ENCODE results near the gene MIEF1. TPM values are rescaled to one million over a fixed set of nuclear protein-coding genes. Genes with fewer than 3 reads are reported as not detected.
A peak's percentile ranks its signal among the peaks of the same experiment; 100 is the strongest.

Gene MIEF1
- total and polyA plus RNA-seq, 11 donors: 6.5 to 25.2 (median 18.7) TPM

DNA sequence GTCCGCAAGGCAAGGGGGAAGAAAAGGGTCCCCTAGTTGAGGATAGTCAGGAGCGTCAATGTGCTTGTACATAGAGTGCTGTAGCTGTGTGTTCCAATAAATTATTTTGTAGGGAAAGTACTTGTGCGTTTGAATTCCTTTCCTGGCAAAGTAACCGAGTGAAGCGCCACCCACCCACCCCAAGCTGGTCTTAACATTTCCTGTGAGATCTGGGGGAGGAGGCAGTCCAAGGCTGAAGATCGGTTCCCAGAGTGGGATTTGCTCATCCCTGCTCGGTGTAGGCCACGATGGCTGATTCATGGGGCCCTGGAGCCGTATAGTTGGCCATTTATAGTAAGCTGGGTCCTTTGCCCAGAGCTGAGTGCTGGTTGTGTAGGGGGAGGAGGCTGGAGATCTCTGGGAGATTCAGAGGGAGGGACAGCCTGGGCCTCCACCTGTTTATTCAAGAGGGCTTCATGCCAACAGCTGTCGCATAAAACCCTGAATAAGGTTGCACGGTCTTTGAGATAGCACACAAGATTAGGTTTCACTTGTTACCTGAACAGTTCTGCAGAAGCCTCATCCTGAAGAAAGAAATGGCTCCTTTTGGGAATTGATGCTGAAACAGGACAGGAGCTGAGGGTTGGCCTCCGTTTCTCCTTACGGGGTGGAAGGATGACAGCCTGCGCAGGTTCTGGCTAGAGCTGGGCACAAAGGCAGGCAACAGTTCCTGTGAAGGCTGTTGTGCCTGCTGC lies 20.6 kb downstream of the MIEF1 start:
- WGBS, 4 donors: 3 to 13% (median 11%) methylated on average over 12 to 14 of the region's 14 CpGs
- H3K27me3 ChIP-seq: no peaks in the 10 kb centered on the region
- H3K27ac ChIP-seq: peak overlapping the region in 11 of 12 donors; percentile 12 to 100 (median 99)
- TF ChIP-seq POLR2A (IDR thresholded peaks at IDR 0.05): no peak
- TF ChIP-seq, protein P1, sequence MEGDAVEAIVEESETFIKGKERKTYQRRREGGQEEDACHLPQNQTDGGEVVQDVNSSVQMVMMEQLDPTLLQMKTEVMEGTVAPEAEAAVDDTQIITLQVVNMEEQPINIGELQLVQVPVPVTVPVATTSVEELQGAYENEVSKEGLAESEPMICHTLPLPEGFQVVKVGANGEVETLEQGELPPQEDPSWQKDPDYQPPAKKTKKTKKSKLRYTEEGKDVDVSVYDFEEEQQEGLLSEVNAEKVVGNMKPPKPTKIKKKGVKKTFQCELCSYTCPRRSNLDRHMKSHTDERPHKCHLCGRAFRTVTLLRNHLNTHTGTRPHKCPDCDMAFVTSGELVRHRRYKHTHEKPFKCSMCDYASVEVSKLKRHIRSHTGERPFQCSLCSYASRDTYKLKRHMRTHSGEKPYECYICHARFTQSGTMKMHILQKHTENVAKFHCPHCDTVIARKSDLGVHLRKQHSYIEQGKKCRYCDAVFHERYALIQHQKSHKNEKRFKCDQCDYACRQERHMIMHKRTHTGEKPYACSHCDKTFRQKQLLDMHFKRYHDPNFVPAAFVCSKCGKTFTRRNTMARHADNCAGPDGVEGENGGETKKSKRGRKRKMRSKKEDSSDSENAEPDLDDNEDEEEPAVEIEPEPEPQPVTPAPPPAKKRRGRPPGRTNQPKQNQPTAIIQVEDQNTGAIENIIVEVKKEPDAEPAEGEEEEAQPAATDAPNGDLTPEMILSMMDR (IDR thresholded peaks at IDR 0.05): no peak
- H3K4me1 ChIP-seq: peaks cover 0 to 80% (median 62%) of the 10 kb centered on the region in 12 donors
- peak in 3 of 4 donors; percentile 3 to 11 (median 6) for ATAC-seq
- intact Hi-C loops (cut with DNase I): loop anchor here in 9 of 10 donors (5.0 to 10.0 kb wide), 12 partner anchors 60 to 815 kb away; partner anchors contain the start of genes RPL3 (in 4 of the 9), SYNGR1 (in 4 of the 9), CBX7 (in 1 of the 9) and GTPBP1 (in 1 of the 9)
- peak overlapping the region; percentile 71 to 100 (median 96) for H3K4me3 ChIP-seq
- peaks cover 9 to 53% (median 40%) of the 10 kb centered on the region in 9 donors for H3K36me3 ChIP-seq
- DNase-seq: peak in 3 of 5 donors; percentile 35 to 54 (median 46)
- H3K9me3 ChIP-seq: no peaks in the 10 kb centered on the region

DNA sequence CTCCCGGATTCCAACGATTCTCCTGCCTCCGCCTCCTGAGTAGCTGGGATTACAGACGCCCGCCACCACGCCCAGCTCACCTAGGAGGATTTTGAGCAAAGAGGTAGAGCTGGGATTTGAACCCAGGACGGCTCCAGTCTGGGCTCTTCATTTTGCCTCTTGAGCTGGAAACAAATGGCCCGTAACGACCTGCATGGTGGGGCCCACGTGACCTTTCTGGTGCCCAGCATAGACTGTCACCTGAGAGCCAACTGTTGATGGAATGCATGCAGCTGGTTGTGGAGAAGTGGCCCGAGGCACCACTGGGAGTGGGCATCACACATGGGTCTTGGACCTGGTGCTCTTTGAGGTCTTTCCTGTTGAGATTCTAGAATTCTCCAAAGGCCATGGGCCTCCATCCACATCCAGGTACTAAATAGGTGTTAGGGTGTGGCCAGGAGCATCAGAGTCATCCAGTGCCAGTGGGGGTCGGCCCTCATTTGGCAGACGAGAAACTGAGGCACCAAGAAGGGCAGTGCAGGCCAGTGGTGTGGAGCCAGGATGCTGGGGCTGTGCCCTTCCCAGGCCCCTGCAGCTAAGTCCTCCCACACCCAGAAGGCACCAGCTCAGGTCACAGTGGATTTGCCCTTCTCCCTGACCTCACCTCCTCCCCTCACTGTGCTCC lies 22.1 kb downstream of the MIEF1 start:
- intact Hi-C loops (cut with DNase I): loop anchor here in 9 of 10 donors (5.0 to 10.0 kb wide), 12 partner anchors 62 to 817 kb away; partner anchors contain the start of genes RPL3 (in 4 of the 9), SYNGR1 (in 4 of the 9), CBX7 (in 1 of the 9) and GTPBP1 (in 1 of the 9)
- Histone ChIP-seq H3K27me3 (no peaks in the 10 kb centered on the region), H3K36me3 (peaks cover 9 to 63% (median 43%) of the 10 kb centered on the region in 9 donors), H3K9me3 (no peaks in the 10 kb centered on the region), H3K4me3 (peak overlapping the region in 7 of 12 donors; percentile 1 to 100 (median 97)), H3K4me1 (peaks cover 5 to 82% (median 66%) of the 10 kb centered on the region in 12 donors), H3K27ac (peak overlapping the region in 8 of 12 donors; percentile 3 to 100 (median 78))
- no peak for ATAC-seq
- DNase-seq: no peak
- TF ChIP-seq, protein P1 (IDR thresholded peaks at IDR 0.05): no peak
- TF ChIP-seq POLR2A (IDR thresholded peaks at IDR 0.05): no peak
- WGBS, 4 donors: 66 to 74% (median 70%) methylated on average over 11 to 13 of the region's 13 CpGs

DNA sequence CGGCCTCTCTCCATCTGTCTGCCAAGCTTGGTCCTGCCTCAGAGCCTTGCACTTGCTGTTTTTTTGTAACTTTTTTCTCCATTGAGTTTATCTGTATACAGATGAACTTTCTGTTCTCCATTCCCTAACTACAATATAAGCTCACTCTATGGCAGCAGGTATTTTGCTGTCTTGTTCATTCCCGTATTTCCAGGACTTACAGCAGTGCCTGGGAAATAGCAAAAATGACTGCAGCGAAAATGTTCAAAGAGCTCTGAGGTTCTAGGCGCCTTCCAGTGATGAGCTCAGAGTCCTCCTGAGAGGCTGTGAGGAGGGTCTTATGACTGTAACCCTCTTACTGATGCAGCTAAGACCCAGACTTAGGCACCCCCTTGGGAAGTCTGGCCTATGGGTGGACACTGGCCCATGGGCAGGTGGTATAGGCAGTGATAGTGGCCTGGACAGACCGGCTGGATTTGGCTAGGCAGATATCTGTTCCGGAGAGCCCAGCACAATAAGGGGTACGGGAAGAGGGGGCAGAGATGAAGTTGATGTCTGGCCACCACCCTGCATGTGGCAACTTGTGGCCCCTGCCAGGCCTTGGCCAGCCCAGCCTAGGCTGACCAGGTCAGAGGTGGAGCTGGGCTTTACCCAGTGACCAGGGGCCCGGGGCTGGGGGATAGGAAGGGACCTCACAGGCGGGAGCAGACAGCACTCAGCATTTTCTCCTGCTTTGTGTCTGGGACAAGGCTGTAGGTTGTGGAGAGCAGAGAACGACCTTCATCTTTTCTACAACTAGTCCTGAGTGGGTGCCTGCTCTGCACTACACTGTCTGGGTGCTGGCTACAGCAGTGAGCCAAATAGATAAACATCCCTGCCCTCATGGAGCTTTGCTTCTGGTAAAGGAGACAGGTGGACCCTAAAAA lies 22.9 kb downstream of the MIEF1 start:
- no peak overlapping the region for H3K4me3 ChIP-seq
- no peaks in the 10 kb centered on the region for H3K9me3 ChIP-seq
- H3K36me3 ChIP-seq: peaks cover 9 to 70% (median 51%) of the 10 kb centered on the region in 9 donors
- no peak for ATAC-seq
- intact Hi-C loops (cut with DNase I): loop anchor here (5.0 to 10.0 kb wide), 15 partner anchors 33 to 818 kb away; partner anchors contain the start of genes RPL3 (in 6 of the 10), SYNGR1 (in 5 of the 10), CBX7 (in 1 of the 10) and GTPBP1 (in 1 of the 10)
- no peak for TF ChIP-seq POLR2A (IDR thresholded peaks at IDR 0.05)
- TF ChIP-seq, protein P1 (IDR thresholded peaks at IDR 0.05): no peak
- no peak for DNase-seq
- 72 to 85% (median 81%) methylated on average over 9 to 10 of the region's 10 CpGs for WGBS, 4 donors
- peak overlapping the region in 6 of 12 donors; percentile 3 to 100 (median 78) for H3K27ac ChIP-seq
- peaks cover 5 to 88% (median 72%) of the 10 kb centered on the region in 12 donors for H3K4me1 ChIP-seq
- H3K27me3 ChIP-seq: no peaks in the 10 kb centered on the region
